ELR (cell line): Measurements from ENCODE around the gene COPS9.
A peak's percentile ranks its signal among the peaks of the same experiment; 100 is the strongest.

ENCODE experiments used
- DNase-seq: peaks from one replicate; pipeline ENCODE4 v3.0.0-alpha.2; 2015; ENCODE audit warnings: low read depth

The COPS9 gene

GRCh38 chr2:240134956-240135520, 1.1 kb downstream of the COPS9 start:
- peak; percentile 5 for DNase-seq

GRCh38 chr2:240134466-240134865, 1.6 kb downstream of the COPS9 start:
- no peak for DNase-seq

DNA sequence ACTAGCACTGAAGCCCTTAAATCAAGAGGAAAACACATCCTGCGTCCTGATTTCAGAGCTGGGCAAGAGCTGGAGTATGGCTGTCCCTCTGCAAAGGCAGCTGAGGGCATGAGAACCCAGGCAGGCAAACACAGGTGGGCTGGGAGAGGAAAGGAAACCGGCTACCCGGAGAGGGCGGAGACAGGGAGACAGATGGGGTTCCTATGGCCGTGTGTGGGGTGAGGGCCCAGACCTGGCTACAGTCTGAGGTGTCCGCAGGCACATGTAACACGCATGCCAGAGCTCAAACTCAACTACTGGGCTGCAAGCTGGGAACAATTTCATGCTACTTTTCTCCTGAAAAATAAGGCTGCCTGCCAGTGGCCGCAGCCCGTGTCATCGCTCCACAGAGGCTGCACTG, 2.7 kb downstream of the COPS9 start:
- DNase-seq, result no peak

GRCh38 chr2:240132651-240132980, 3.5 kb downstream of the COPS9 start:
- no peak for DNase-seq

DNA sequence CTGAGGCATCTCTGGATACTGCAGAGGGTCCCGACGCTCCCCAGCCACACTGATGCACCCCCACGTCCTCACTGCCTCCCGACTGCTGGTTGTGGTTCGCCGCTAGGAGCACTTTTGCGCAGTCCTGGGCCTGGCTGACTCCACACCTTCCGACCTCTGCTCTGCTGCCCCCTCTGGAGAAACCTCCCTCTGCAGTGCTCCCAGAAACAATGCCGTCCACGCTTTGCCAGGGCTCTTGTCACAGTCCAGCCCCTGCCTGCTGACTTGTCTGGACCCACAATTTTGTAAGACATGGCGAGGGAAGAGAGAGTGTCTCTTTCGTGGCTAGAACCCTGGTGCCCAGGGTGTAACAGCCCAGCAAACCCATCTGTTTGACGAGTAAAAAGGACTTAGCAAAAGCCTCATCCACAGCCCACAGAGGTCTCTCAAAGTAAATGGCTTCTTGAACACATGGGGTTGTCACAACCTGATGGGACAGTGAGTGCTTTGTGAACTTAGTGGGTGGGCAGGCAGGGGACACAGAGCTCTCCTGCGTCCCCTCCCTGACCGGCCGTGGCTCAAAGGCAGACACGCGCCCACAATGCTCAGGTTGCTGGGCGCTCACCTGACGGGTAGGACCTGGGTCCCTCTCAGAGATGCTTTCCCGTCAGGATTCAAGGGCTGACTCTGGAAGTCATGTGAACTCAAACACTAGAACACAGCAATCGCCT, 4.0 kb downstream of the COPS9 start:
- no peak for DNase-seq

DNA sequence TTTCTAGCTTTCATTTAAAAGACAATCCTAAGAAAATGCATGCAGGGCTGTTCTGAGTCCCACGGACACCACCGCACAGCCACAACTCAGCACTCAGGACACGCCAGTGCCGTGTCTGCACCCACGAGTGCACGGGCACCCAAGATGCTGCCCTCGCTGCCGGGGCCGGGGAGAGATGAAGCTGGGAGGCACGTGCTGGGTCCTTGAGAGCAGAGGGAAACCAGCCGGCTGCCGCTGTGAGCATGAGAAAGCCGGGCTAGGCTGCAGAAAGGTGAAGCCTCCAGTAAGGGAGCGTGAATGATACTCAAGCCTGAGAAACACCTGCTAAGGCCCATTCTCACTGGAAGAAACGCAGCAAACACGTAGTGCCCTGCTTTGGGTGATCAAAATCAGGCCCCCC, 4.8 kb downstream of the COPS9 start:
- DNase-seq, result no peak

- no peak for DNase-seq
Measured at GRCh38 chr2:240130393-240131195, 5.5 kb downstream of the COPS9 start.

GRCh38 chr2:240129731-240130392, 6.2 kb downstream of the COPS9 start:
- DNase-seq, result no peak

DNA sequence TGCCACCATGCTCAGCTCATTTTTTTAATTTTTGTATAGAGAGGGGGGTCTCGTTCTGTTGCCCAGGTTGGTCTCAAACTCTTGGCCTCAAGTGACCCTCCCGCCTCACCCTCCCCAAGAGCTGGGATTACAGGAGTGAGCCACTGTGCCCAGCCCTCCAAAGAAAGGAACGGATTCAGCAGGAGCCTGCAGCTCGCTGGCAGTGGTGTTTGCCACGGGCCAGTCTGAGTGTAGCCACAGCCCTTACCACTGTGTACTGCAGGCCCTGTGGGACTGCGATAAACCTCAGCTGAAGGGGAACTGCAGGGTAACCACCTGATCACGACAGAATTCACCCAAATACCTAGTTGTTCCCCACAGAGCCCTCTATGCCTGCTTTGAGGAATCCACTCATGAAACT, 6.8 kb downstream of the COPS9 start:
- no peak for DNase-seq

DNA sequence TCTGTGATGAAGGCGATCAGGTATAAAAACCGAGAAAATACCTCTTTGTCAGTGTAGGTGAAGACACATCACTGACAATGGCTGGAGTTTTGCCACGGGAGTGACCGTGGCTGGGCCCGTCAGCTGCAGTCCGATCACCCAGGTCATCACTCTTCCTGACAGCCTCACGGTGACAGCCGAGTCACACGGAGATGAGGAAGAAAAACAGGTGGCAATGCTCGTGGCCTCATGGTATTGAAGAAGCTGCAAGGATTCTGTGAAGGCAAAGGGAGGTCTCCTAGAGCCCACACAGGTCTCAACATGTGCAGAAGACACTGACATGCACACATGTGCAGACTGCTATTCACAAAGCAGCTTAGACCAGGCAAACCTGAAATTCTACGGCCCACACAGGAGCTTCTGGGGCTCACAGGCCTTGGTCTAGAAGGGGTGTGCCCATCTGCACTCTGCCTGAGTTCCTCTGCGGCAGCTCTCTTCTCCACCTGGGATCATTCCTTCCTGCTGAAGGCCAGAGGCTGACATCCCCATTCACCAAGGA, 7.4 kb downstream of the COPS9 start:
- DNase-seq, result no peak

DNA sequence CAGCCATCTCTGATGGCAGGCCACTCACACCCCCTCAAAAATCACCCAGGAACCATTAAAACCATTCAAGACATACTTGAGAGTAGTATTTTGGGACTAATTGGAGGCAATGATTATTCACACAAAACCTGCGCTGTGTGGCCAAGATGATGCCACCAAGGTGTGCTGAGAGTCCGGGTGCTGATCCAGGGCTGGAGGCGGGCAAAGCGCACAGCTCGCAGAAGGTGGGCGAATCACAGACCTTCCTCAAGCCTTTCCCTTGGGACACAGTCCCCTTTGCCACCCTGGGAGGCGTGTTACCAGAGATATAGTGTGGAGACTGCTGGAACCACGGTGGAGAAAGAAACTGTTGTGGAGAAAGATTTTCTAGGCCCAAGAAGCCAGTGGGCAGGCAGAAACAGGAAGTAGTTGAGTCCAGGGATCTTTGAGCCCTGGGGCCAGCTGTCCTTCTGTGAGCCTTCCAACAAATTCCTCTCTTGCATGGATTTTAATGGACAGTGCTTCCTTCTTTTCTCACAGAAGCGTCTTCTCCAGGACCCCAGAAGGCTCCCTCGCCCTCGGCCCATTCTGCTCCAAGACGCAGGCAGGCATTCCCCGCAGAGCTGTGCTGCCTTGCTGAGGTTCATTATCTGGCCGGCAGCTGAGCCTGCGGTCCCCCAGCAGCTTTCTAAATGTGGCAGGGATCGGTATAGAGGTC, 8.0 kb downstream of the COPS9 start:
- no peak for DNase-seq

DNA sequence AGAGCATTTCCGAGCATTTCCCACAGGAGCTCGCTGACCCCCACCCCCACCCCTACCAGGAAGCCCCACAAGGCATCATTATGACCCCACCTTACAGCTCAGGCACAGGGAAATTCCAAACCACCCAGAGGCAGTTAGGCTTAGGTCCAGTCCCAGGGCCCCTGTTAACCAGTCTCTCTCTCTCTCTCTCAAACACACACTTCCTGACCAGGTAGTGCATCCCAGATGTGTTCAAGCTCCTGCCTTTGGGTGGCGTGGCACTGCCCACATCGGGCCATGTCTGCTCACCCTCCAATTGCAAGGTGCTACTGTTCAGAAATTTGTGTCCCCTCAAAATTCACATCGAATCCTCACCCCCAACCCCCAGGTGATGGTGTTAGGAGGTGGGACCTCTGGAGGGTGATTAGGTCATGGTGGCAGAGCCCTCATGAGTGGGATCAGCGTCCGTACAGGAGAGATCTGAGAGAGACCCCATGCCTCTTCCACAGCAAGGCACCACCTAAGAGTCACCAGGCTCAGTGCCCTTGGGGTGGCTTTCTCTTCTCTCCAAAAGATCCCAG, 8.8 kb downstream of the COPS9 start:
- no peak for DNase-seq

- DNase-seq, result no peak
Measured at GRCh38 chr2:240126731-240127130, 9.4 kb downstream of the COPS9 start.

GRCh38 chr2:240125742-240126141, 10.4 kb downstream of the COPS9 start:
- no peak for DNase-seq

DNA sequence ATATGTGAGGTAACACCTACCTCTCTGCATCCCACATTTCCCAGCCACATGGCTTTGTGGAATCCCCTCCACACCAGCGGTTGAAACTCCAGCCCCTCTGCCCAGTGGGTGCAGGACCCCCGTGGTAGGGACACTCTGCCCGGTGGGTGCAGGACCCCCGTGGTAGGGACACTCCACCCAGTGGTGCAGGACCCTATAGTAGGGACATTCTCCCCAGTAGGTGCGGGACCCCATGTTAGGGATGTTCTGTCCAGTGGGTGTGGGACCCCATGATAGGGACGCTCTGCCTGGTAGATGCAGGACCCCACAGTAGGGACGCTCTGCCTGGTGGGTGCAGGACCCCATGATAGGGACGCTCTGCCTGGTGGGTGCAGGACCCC, 11.5 kb downstream of the COPS9 start:
- DNase-seq, result no peak

GRCh38 chr2:240123821-240124650, 12.1 kb downstream of the COPS9 start:
- DNase-seq, result no peak

DNA sequence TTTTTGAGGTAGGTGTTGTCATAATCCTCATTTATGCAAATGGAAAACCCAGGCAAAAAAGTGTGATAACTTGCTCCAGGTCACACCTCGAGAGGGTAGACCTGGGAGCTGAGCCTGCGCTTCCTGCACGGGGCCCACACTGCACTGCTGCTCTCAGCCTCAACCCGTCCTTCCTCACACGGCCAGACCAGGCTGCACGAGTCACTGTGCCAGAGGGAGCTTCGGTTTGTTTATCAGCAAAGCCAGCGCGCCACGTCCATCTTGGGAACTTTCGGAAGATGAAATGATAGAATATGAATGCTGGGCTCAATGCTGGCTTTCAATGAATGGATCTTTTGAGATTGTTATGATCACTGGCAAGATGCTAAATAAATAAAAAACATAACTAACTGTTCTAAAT, 14.4 kb downstream of the COPS9 start:
- DNase-seq, result no peak

DNA sequence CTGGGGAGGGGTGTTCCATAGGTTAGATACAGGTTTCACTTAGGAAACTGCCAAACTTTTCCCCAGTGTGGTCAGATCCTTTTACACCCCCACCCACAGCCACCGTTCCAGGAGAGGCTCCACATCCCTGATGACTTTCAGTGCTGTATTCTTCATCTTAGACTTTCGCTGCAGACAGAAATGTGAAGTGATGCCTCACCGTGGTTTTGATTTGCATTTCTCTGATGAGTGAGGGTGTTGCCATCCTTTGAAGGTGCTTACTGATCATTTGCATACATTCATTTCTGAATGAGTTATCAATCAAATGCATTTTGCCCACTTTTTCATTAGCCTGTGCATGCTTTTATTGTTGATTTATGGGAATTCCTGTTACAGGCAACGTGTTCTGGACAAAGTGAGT, 14.9 kb downstream of the COPS9 start:
- DNase-seq, result no peak

GRCh38 chr2:240114233-240114632, 21.9 kb downstream of the COPS9 start:
- DNase-seq, result no peak

DNA sequence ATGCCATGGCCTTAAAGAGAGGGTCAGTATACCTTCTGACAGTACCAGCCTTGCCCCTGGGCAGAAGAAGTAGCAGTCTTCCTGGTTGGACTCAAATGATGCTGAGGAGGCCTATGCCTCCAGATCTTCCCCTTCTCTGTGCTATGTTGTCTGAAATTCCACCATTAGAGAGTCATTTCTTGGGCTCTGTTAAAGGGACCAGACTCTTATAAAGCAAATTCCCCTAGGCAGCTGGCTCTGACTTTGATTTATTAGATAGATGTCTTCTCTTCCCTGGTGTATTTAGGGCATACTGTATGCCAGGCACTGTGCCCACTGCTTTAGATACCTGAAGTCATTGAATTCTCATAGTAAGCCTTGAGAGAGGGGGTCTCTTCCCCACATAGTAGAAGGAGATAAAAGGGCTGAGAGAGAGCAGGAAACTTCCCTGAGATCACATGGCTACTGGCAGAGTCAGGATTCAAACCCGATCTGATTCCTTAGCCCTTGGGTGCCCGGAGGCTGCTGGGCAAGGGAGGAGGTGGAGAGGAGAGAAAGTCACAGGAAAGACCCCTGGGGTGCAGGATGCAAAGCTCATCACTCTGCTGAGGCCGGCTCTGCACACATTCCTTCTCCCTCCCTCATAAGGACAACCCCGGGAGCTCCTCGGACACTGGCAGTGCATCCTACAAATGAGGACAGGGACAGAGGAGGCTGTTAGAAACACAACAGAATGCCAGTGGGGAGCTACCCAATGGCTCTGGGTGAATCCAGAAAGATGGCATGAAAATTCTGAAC, 23.0 kb downstream of the COPS9 start:
- DNase-seq, result no peak
